Renal cortex interstitium (tissue), 11 donors: Measurements from ENCODE around the gene UBE2C. TPM values are rescaled to one million over a fixed set of nuclear protein-coding genes. Genes with fewer than 3 reads are reported as not detected.
"Not testable (repeated sequence)": the region's sequence is repeated elsewhere in the genome, so short reads cannot be mapped to it uniquely, and the experiment has no call there.

Source experiments
- DNase-seq, 11 donors: peaks; one replicate each; pipeline ENCODE4 v3.0.0-alpha.2; 2013; ENCODE audit warnings: low read depth in 9 of 11, low spot score in 4 of 11; ENCODE audit errors: extremely low read depth in 1 of 11
- polyA plus RNA-seq, 3 donors: library from polyadenylated mRNA; unstranded; fragments of 120-200 nt; gene quantifications; one replicate each; pipeline ENCODE4 v1.2.1, GENCODE V29; 2013; ENCODE audit not compliant: insufficient read length in 3 of 3

UBE2C gene
- polyA plus RNA-seq, 3 donors = 49.3 to 84.3 (median 74.4) TPM

DNA sequence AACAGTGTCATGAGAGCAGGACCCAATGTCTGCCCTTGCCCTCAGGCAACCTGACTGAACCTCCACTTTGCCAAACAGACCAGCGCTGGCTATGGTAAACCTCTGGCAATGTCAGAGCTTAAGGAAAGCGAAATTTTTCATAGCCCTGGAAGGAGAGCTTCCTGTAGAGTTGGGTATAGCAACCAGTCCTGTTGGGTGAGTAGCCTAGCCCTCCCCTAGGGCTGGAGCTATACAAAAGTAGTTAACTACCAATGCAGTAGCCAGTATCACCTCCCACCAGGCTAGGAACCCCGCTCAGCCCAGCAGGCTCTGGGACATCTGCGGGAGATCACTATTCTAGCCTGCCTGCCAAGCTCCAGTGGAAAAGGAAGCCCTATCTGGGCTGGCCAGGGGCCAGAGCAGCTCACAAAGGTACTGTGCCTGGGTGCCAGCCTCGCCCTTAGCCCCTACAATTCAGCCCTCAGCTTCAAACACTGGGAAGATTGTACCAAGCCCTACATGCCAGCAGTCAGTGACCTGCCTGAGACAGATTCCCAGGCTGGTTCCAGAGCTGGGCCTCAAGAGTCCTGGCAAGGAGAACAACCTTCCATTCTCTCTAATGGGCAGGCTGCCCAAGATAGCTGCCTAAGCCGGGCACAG lies 28.7 kb upstream of the UBE2C start:
- no peak for DNase-seq

DNA sequence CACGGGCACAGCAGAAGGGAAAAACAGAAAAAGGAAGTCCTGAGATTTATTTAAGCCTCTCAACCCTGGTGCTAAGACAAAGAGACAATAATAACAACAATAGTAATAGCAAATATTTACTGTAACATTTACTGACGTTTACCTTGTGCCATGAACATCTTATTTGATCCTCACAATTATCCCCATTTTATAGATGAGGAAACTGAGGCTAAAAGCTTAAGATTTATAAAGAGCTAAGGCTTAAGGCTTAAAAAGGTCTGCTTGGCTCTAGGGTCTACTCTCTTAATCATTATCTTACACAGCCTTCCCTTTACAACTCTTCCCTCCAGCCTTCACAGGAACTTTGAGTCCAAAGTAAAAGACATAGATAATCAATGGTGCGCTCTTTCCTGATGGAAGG lies 24.1 kb upstream of the UBE2C start:
- DNase-seq = no peak

DNA sequence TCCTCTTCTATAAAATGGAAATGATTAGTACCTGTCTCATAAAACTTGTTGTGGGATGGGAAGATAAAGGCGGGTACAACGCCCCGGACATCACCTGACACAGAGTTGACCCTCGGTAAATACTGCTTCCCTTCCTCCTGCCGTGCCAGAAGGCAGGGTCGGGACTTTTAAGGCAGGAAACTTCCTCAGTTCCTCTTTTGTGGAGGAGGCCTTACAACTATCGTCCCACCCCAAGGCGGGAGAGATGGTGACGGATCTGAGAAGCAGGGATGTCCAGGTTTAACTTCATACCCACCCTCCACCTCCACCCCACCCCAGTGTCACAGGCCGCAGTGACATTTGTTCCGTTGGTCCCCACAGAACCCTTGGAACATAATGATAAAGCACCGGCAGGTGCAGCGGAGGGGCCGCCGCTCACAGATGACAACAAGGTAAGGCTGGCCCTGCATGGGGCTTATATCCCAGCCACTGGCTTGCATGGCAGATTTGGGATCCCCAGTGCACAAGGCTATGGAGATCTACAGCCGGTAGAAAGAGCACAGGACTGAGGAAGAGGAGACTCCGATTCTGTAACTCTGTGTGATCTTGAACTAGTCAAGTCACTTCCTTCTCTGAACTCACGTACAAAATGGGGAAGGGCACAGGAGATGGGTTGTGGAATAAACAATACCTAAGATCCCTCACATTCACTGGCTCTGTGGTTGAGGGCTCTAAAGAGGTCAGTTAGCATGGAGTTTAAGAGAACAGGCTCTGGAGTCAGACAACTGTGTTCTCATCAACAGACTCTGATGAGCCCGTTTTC lies 19.9 kb upstream of the UBE2C start:
- no peak for DNase-seq

DNA sequence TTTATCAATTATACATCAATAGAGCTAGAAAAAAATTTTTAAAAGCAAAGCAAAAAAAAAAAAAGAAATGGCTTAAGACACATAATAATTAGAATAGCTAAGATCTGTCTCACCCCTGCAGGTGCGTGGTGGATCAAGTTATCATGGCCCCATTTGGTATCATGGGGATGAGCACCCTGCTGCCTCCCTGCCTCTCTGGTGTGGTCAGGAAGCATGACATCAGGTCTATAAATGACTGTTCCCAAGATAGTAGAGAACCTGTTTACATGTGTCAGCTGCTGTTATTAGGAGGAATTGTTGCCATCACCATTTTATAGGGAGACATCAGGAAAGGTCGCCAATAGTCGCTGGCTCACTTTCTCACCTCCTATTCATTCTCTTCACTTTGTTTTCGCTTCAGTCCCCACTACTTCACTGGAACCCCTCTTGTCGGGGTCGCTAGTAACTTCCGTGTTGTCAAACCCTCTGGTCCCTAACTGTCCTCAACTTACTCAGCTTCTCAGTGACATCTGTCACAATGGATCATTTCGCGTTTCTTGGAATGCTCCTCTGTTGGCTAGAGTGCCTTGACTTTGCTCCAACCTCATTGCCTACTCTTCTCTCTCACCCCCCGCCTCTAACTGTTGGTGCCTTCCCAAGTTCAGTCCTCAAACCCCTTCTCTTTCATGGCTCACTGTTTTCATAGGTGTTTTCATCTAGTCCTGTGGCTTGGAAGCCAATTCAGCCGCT lies 15.9 kb upstream of the UBE2C start:
- DNase-seq = no peak

DNA sequence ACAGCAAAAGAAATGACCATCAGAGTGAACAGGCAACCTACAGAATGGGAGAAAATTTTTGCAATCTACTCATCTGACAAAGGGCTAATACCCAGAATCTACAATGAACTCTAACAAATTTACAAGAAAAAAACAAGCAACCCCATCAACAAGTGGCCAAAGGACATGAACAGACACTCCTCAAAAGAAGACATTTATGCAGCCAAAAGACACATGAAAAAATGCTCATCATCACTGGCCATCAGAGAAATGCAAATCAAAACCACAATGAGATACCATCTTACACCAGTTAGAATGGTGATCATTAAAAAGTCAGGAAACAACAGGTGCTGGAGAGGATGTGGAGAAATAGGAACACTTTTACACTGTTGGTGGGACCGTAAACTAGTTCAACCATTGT lies 14.9 kb upstream of the UBE2C start:
- not testable (repeated sequence) for DNase-seq

DNA sequence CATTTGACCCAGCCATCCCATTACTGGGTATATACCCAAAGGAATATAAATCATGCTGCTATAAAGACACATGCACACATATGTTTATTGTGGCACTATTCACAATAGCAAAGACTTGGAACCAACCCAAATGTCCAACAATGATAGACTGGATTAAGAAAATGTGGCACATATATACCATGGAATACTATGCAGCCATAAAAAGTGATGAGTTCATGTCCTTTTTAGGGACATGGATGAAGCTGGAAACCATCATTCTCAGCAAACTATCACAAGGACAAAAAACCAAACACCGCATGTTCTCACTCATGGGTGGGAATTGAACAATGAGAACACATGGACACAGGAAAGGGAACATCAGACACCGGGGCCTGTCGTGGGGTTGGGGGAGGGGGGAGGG lies 14.5 kb upstream of the UBE2C start:
- not testable (repeated sequence) for DNase-seq

DNA sequence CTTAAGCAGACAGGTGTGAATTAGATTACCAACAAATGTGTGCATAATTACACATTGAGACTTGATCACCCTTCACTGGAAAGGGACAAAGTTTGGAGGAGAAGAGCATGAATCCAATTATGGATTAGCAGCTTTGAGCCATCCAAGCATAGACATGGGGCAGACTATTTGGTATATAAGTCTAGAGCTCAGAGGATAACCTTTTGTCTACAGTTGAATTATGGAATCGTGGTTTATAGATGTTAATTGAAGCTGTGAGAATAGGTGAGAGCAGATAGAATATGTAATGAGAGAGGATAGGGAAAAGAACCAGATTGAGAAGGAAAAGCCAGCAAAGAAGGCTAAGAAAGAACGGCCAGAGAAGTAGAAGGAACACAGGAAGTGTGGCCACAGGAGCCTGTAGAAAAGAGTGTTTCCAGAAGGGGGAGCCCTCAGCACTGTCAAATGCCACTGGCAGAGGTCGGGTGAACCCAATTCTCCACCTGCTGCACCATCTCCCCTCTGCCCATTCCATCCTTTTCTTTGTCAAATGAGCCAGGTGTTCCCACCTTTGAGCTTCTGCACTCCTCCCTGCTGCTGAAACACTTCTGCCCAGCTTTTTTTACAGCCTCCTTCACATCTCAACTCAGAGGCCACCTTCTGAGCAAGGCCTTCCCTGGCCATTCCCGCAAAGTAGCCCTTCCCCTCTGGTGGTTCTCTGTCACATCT lies 13.4 kb upstream of the UBE2C start:
- DNase-seq = no peak

DNA sequence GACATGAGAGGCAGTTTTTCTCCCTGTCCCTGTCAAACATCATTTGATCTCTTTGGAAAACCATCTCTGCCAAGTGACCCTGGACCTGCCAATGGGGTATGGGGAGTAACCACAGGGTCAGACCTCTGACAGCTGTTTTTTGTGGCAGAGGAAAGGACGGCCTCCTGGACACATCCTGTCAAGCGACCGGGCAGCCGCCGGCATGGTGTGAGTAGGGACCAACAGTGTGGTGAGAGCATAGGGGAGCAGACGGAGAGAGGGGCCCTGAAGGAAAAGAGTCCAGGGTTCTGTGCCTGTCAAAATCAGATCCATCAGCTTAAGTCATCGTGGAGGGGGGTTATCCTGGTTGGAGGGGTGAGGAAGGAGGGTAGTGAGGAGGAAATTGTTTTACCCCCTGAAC lies 10.6 kb upstream of the UBE2C start:
- no peak for DNase-seq

DNA sequence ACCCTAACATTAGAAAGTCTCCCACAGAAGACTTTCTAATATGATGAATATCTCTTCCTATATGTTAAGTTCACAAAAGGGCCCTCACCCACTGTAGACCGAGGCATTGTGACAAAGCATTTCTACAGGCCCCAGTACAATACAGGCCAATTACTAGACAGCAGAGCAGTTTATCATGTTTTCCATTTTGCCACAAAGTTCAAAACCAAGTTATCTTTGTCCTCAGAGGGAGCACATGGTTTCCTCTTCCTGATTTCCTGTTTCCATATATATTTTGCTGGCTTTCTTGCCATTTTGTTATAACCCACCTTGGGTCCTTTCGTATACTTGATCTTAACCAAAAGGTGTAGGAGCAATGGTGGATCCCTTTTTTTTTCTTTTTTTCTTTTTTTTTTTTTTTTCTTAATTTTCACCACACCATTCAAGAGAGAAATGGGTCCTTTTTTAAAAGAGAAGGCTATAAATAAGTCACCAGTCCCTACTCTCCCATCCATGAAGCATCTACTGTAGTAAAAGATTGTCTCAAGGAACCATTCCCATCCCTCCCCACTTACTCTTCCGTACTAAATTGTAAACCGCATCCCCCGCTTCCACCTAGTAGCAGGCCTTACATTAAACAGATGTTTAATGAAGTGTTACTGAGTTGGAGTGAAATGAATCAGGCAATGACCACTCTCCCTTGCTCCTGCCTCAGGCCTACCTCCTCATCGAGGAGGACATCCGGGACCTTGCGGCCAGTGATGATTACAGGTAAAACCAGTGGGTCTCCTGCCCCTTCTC lies 2.1 kb upstream of the UBE2C start:
- no peak for DNase-seq

DNA sequence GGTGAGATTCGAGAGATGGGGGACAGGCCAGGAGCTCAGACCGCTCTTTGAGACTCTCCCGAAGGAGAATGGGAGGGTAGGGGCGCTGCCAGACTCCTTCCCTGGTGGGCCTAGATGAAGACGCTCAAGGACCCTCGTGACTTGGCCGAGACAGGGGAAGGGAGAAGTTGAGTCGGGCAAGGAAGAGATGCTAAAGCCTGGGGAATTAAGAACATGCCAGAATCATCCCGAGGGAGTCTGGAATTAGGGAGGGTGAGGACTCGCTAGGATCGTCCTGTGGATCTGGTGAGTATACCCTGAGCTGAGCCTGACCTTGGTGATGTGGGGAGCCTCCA lies 529 bp downstream of the UBE2C start:
- DNase-seq = no peak

DNA sequence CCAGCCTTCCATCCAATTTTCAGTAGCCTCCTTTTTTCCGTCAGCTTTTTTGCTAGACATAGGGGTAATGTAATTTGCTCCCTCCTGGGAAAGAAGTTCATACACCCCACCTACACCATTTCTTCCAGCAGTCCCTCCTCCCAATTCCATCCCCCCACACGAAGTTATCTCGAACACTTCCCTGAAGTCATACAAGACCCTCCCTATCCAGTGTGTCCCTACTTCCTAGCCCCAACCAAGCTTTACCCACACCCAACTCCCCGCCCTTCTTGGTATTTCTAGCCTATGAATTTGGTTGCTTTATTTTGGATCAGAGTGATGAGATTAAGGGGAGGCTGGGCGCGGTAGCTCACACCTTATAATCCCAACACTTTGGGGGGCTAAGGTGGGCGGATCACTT lies 1.0 kb downstream of the UBE2C start:
- DNase-seq = no peak

DNA sequence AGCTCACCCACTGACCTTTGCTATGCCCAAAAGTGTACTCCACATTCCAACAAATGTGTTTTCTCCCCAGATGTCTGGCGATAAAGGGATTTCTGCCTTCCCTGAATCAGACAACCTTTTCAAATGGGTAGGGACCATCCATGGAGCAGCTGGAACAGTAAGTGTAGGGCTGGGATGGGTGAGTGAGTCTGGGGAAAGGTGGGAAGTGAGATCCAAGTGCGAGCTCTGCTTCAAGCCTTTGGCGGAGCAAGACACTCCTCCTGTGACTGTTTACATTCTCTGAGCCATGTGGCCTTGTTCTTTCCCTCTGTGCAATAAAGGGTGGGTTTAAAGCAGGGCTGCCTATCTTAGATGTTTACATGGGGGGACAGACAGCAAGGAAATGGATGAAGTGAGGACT lies 1.9 kb downstream of the UBE2C start:
- DNase-seq = no peak

DNA sequence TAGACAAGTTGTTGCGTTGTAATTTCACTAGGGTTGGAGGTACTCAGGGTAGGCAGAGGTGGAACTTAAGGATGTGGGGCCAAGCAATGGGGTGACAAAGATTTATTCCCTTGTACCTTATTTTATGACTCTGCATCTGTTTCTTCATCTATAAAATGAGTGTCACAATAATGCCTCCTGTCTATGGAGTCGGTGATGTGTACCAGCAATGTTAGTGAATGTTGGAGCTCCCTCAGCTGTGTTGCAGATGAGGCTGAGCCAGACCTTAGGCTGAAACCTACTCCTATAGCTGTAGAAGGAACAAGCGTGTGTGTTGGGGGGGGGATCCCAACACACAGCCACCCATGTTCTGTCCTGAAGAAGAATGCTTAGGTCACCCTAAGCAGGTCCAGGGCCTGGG lies 4.5 kb downstream of the UBE2C start:
- DNase-seq = no peak

DNA sequence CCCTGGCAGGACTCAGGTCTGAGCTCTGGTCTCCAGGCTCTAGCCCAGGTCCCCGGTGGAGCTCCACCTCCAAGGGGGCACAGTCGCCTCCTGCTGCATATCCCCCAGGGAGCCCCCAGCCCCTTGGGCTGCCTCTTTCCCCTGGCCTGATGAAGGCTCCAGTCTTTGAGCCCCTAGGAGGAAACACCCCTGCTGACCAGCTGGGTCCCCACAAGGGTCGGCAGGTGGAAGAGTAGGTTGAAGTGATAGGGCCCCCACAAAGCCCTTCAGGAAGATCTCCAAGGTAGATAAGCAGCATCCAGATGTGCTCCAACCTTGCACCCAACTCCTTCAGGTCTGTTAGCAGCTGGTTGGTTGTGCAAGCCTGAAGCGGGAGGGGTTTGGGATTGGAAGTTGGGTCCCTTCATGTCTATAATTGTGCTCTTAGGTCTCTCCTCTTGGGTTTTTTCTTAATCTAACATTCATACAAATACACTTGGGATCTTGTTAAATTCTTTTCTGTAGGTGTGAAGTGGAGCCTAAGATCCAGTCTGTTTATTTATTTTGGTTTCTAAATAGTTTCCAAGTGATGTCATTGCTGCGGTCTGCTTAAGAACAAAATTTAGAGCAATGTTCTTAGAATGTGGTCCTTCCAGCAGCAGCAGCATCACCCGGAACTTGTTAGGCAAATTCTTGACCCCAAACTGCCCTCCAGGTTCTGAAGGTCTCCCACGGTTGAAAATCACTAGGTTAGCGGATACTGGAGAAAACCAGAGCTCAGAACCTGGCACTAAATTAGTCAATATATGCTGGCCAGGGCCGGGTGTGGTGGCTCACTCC lies 5.1 kb downstream of the UBE2C start:
- DNase-seq = no peak

DNA sequence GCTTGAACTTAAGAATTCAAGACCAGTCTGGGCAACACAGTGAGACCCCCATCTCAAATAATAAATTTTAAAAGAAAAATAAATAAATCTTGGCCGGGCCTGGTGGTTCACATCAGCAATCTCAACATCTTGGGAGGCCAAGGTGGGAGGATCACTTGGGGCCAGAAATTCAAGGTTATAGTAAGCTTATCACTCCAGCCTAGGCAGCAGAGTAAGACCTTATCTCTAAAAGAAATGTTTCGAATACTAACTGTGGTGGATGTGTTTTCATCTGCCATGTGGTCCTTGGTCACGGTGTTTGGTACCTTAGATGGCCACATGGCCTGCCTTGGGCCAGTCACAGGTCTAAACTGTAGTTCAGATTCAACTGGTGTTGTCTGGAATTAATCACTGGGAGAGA lies 5.8 kb downstream of the UBE2C start:
- DNase-seq = no peak

DNA sequence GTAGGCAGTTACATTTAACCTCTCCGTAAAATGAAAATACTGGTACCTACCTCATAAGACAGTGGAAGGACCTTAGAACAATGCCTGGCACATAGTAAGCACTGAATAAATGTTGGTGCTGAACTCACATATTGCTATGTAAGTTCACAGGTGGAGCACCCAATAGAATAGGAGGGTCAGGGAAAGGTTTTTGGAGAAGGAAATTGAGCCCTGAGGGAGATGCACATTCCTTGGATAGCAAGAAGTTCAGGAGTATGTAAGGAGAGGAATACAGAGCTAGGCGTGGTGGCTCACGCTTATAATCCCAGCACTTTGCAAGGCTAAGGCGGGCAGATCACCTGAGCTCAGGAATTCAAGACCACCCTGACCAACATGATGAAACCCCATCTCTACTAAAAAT lies 7.0 kb downstream of the UBE2C start:
- no peak for DNase-seq

DNA sequence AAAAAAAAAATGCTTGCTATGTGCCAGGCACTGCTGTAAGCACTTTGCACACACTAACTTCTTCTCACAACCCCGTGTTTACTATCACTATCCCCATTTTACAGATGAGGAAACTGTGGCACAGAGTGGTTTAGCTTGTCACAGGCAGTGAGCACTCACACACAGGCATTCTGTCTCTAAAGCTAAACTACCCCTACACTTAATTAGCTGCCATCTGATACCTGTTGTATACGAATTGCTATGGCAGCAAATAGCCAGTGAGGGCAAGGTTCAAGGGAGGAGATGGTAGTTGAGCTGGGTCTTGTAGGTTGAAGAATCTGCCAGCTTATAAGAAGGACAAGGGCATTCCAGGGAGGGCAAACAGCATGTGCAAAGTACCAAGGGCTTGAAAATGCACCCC lies 9.5 kb downstream of the UBE2C start:
- DNase-seq = no peak

DNA sequence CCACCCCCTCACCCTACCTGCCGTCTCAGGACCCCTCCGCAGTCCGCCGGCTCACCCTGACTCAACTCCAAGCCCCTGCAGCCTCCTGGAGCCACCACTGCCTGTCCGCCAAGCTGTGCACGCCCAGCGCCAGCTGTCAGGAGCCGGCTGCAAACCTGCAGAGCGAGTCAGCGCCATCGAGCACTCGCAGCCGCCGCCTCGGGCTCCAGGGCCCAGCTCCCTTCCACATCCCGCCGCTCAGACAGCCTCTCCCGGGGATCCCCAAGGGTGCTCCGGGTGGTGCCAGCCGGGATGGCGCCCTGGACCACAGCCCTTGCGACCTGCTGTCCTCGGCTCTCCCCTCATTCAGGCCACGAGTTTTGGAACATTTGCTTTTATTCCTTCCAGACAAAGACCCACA lies 10.4 kb downstream of the UBE2C start:
- peak in 1 of 11 donors; percentile 45 for DNase-seq
